Neural cell (in vitro differentiated cells): ENCODE results near the gene MAML2.

Experiments
- CTCF ChIP-seq: fragments of 450-650 bp; IDR thresholded peaks from 2 replicates; pipeline ENCODE4 v1.5.1; 2014; ENCODE audit warnings: antibody characterized with exemption, mild to moderate bottlenecking, moderate library complexity; ENCODE audit not compliant: poor library complexity, severe bottlenecking
- EP300 ChIP-seq: fragments of 450-650 bp; conservative IDR thresholded peaks from 2 replicates; pipeline ENCODE4 v1.6.1; 2014; ENCODE audit warnings: antibody characterized with exemption, mild to moderate bottlenecking, moderate library complexity; ENCODE audit not compliant: poor library complexity, severe bottlenecking
- TAF1 ChIP-seq: IDR thresholded peaks from 2 replicates; pipeline ENCODE4 v1.6.1; 2012; ENCODE audit warnings: low read depth

GRCh38 chr11:96384156-96384555 lies 41.2 kb upstream of the MAML2 start:
- TF ChIP-seq CTCF (no peak), EP300 (no peak), TAF1 (no peak)
